ENCODE data around the gene BDNF. TPM values are rescaled to one million over a fixed set of nuclear protein-coding genes. Genes with fewer than 3 reads are reported as not detected.
A peak's percentile ranks its signal among the peaks of the same experiment; 100 is the strongest.

Gene BDNF
- total and polyA plus RNA-seq, 2 donors (not counting 1 experiment from before 2014, with no cell fraction given), result 11.2 to 16.7 TPM

DNA sequence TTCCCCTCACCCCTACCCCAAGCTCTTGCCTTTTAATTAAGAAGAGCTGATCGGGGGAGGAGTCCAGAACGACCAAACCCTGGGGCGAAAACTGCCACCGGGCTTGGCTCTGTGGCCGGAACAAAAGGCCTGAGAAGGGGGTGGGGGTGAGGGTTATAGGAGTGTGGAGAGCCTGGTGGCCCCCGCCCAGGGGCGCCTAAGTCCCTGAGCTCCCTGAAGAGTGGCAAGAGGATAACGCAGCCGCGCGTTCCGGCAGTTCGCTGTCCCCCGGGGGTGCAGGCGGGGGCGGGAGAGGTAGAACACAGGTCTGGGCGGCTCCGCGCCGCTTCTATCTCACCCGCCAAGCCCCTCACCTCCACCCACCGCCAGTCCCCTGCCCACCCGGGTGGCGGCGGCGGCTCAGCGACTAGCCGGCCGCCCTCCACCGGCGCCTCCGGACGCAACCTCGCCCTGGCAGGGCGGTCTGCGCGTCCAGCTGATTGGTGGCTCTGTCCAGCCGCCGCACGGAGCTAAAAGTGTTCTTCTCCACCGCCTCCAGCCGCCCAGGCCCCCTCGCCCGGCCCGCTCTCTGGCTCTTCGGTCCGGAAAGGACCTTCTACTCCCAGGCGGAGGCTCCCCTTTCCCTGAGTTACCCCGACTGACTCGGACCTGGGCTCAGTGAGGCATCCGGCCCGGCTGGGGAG lies 18.7 kb upstream of the BDNF start:
- H3K9ac ChIP-seq (ENCODE audit: insufficient read depth, low read length), result peak overlapping the region; percentile 36
- no peak overlapping the region for H3K27ac ChIP-seq (ENCODE audit: insufficient read depth, low read length)
- peaks cover 2% of the 10 kb centered on the region for H3K4me1 ChIP-seq (ENCODE audit: control insufficient read depth, extremely low read depth, insufficient read depth, low read length)
- H3K27me3 ChIP-seq (ENCODE audit: control insufficient read depth, insufficient read depth, low read length), result peaks cover 33% of the 10 kb centered on the region
- no peaks in the 10 kb centered on the region for H3K36me3 ChIP-seq (ENCODE audit: control insufficient read depth, insufficient read depth, low read length)
- H4K20me1 ChIP-seq (ENCODE audit: control insufficient read depth, extremely low read depth, insufficient read depth, low read length), result no peaks in the 10 kb centered on the region
- no peaks in the 10 kb centered on the region for H3K9me3 ChIP-seq (ENCODE audit: control insufficient read depth, insufficient read depth, low read depth, low read length)
- peak overlapping the region; percentile 48 to 73 (median 61) for H3K4me3 ChIP-seq (replicated peaks in 1 of 4; ENCODE audit: control extremely low read depth in 1 of 4, insufficient read depth in 1 of 4, low read depth in 3 of 4, low read length in 4 of 4)
- peak; percentile 51 to 68 for DNase-seq (ENCODE audit: low read depth in 2 of 2)
- H3K79me2 ChIP-seq (ENCODE audit: control insufficient read depth, insufficient read depth, low read length), result no peaks in the 10 kb centered on the region
- H3K4me2 ChIP-seq (ENCODE audit: extremely low read depth, insufficient read depth, low read length), result peak overlapping the region; percentile 79
- peak; percentile 60 for TF ChIP-seq EZH2 (IDR thresholded peaks at IDR 0.05; ENCODE audit: low read length, missing control alignments)
- TF ChIP-seq, protein P1, sequence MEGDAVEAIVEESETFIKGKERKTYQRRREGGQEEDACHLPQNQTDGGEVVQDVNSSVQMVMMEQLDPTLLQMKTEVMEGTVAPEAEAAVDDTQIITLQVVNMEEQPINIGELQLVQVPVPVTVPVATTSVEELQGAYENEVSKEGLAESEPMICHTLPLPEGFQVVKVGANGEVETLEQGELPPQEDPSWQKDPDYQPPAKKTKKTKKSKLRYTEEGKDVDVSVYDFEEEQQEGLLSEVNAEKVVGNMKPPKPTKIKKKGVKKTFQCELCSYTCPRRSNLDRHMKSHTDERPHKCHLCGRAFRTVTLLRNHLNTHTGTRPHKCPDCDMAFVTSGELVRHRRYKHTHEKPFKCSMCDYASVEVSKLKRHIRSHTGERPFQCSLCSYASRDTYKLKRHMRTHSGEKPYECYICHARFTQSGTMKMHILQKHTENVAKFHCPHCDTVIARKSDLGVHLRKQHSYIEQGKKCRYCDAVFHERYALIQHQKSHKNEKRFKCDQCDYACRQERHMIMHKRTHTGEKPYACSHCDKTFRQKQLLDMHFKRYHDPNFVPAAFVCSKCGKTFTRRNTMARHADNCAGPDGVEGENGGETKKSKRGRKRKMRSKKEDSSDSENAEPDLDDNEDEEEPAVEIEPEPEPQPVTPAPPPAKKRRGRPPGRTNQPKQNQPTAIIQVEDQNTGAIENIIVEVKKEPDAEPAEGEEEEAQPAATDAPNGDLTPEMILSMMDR (conservative IDR thresholded peaks at IDR 0.05 in 1 of 2, IDR thresholded peaks at IDR 0.05 in 1 of 2; ENCODE audit: low read depth in 1 of 2, low read length in 2 of 2), result no peak
- H2AFZ ChIP-seq (ENCODE audit: low read length), result peak overlapping the region; percentile 14

DNA sequence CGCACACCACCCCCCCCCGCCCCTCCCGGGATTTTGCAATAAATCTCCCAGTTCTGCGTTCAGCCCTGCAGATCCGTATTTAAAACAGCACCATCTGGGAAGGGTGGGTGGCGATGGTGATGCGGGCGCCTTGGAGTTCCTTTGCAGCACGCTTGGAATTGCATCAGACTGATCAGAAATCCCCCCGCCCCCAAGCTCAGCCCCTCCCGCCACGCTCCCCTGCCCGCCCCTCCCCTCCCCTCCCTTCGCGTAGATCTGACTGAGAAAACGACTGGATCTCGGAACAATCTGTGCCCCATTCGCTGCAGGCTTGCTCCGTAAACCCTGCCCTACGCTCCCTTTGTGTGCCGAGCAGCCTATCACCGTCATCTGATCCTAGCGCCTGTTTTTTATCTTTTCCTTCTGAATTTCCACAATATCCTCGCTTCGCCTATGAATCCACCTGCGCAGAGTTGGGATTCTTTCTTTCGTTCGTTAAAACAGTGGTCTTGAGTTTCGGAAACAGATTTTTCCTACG lies 18.1 kb upstream of the BDNF start:
- peak; percentile 93 for DNase-seq (ENCODE audit: low read depth in 2 of 2)
- TF ChIP-seq EZH2 (IDR thresholded peaks at IDR 0.05; ENCODE audit: low read length, missing control alignments), result no peak
- TF ChIP-seq, protein P1 (conservative IDR thresholded peaks at IDR 0.05 in 1 of 2, IDR thresholded peaks at IDR 0.05 in 1 of 2; ENCODE audit: low read depth in 1 of 2, low read length in 2 of 2), result no peak
- no peak overlapping the region for H3K27ac ChIP-seq (ENCODE audit: insufficient read depth, low read length)

DNA sequence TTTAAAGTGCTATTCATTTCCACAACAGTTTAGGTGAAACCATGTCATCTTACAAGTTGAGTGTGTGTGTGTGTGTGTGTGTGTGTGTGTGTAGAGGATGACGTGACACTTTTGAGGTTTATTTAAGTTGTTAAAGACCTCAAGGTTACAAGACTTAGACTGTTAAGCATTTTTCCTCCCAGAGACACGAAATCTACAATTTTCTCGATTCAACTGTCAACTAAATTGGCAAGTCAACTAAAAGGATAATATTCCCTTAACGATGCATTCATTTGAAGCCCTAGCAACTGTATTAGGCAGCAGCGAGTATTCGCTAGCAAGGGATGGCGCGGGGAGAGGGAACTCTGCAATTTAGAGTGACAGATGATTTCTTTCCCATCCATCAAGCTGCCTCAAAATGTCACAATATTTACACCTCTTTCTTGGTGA lies 17.6 kb upstream of the BDNF start:
- H3K9ac ChIP-seq (ENCODE audit: insufficient read depth, low read length), result peak overlapping the region; percentile 13
- no peaks in the 10 kb centered on the region for H3K79me2 ChIP-seq (ENCODE audit: control insufficient read depth, insufficient read depth, low read length)
- peak overlapping the region; percentile 79 for H3K4me2 ChIP-seq (ENCODE audit: extremely low read depth, insufficient read depth, low read length)
- H4K20me1 ChIP-seq (ENCODE audit: control insufficient read depth, extremely low read depth, insufficient read depth, low read length), result no peaks in the 10 kb centered on the region
- H3K27me3 ChIP-seq (ENCODE audit: control insufficient read depth, insufficient read depth, low read length), result peaks cover 28% of the 10 kb centered on the region
- H3K4me3 ChIP-seq (replicated peaks in 1 of 4; ENCODE audit: control extremely low read depth in 1 of 4, insufficient read depth in 1 of 4, low read depth in 3 of 4, low read length in 4 of 4), result peak overlapping the region; percentile 12 to 73 (median 50)
- DNase-seq (ENCODE audit: low read depth in 2 of 2), result peak; percentile 43 to 49
- no peak overlapping the region for H3K27ac ChIP-seq (ENCODE audit: insufficient read depth, low read length)
- H3K36me3 ChIP-seq (ENCODE audit: control insufficient read depth, insufficient read depth, low read length), result no peaks in the 10 kb centered on the region
- peaks cover 2% of the 10 kb centered on the region for H3K4me1 ChIP-seq (ENCODE audit: control insufficient read depth, extremely low read depth, insufficient read depth, low read length)
- no peaks in the 10 kb centered on the region for H3K9me3 ChIP-seq (ENCODE audit: control insufficient read depth, insufficient read depth, low read depth, low read length)
- TF ChIP-seq EZH2 (IDR thresholded peaks at IDR 0.05; ENCODE audit: low read length, missing control alignments), result no peak
- TF ChIP-seq, protein P1 (conservative IDR thresholded peaks at IDR 0.05 in 1 of 2, IDR thresholded peaks at IDR 0.05 in 1 of 2; ENCODE audit: low read depth in 1 of 2, low read length in 2 of 2), result no peak
- no peak overlapping the region for H2AFZ ChIP-seq (ENCODE audit: low read length)

More for the DNA sequence above, 18.1 kb upstream of the BDNF start:
- Histone ChIP-seq H3K9ac (ENCODE audit: insufficient read depth, low read length) (peak overlapping the region; percentile 8), H3K27me3 (ENCODE audit: control insufficient read depth, insufficient read depth, low read length) (peaks cover 32% of the 10 kb centered on the region), H3K79me2 (ENCODE audit: control insufficient read depth, insufficient read depth, low read length) (no peaks in the 10 kb centered on the region), H3K4me1 (ENCODE audit: control insufficient read depth, extremely low read depth, insufficient read depth, low read length) (peaks cover 2% of the 10 kb centered on the region), H3K9me3 (ENCODE audit: control insufficient read depth, insufficient read depth, low read depth, low read length) (no peaks in the 10 kb centered on the region), H2AFZ (ENCODE audit: low read length) (peak overlapping the region; percentile 14), H3K36me3 (ENCODE audit: control insufficient read depth, insufficient read depth, low read length) (no peaks in the 10 kb centered on the region), H4K20me1 (ENCODE audit: control insufficient read depth, extremely low read depth, insufficient read depth, low read length) (no peaks in the 10 kb centered on the region), H3K4me3 (replicated peaks in 1 of 4; ENCODE audit: control extremely low read depth in 1 of 4, insufficient read depth in 1 of 4, low read depth in 3 of 4, low read length in 4 of 4) (peak overlapping the region; percentile 48 to 73 (median 61)), H3K4me2 (ENCODE audit: extremely low read depth, insufficient read depth, low read length) (peak overlapping the region; percentile 79)
